ENCODE results near the gene ILDR1. TPM values are rescaled to one million over a fixed set of nuclear protein-coding genes. Genes with fewer than 3 reads are reported as not detected.

The ILDR1 gene
- total and polyA plus RNA-seq, 2 of the 4 experiments (the other 2 are of a cell fraction) = not detected

DNA sequence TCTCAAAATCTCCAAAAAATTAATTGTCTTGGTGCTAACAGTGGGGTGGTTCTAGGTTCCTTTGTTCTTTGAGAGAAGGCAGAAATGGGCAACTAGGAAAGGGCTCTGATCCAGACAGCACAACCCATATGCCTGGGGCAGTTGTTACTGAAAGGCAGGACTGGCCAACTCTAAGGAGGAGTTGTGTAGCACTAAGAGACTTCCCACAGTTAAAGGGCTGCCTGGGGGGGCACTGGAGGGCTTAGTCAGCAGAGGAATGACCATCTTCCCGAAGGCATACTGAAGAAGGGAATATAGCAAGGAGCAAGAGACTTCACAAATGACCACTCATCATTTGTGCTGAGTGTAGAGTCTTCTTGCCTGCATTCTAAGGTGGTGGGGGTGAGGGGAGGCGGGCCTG lies 15.8 kb downstream of the ILDR1 start:
- Histone ChIP-seq H4K91ac (ENCODE audit: insufficient read depth, low read depth, low read length) (no peak overlapping the region), H2BK5ac (ENCODE audit: low read depth, low read length, poor library complexity, severe bottlenecking) (no peak overlapping the region), H2AFZ (replicated peaks; ENCODE audit: low read length, poor library complexity) (no peak overlapping the region), H3K23ac (ENCODE audit: low read depth, low read length) (no peak overlapping the region), H3K9ac (ENCODE audit: low read depth, low read length) (no peak overlapping the region), H3K79me1 (ENCODE audit: low read depth in 1 of 2, low read length in 2 of 2) (no peaks in the 10 kb centered on the region), H3K9me1 (ENCODE audit: insufficient read depth, low read length) (no peaks in the 10 kb centered on the region), H3K4me2 (ENCODE audit: low read depth, low read length) (no peak overlapping the region), H2BK15ac (ENCODE audit: low read depth, low read length) (no peak overlapping the region), H3K4me3 (ENCODE audit: insufficient read depth, low read depth, low read length) (no peak overlapping the region), H3K27me3 (ENCODE audit: control insufficient read depth, insufficient read depth, low read length) (peaks cover 2% of the 10 kb centered on the region), H3K27ac (ENCODE audit: insufficient read depth, low read length) (no peak overlapping the region), H3K36me3 (ENCODE audit: control insufficient read depth, insufficient read depth, low read length) (no peaks in the 10 kb centered on the region), H3K4ac (ENCODE audit: low read depth, low read length) (no peak overlapping the region), H2BK20ac (ENCODE audit: low read depth, low read length) (no peak overlapping the region), H3K56ac (ENCODE audit: extremely low read depth, insufficient read depth, low read length) (no peak overlapping the region), H3K4me1 (ENCODE audit: control insufficient read depth, insufficient read depth, low read length) (no peaks in the 10 kb centered on the region), H4K5ac (ENCODE audit: low read depth, low read length) (no peak overlapping the region), H4K20me1 (ENCODE audit: insufficient read depth, low read length) (no peaks in the 10 kb centered on the region), H3K14ac (replicated peaks; ENCODE audit: low read depth, low read length) (no peak overlapping the region), H2BK120ac (ENCODE audit: low read depth, low read length) (no peak overlapping the region), H2AK5ac (ENCODE audit: low read depth, low read length) (no peak overlapping the region), H3K18ac (ENCODE audit: low read depth, low read length) (no peak overlapping the region), H2AK9ac (replicated peaks; ENCODE audit: low read depth, low read length, poor library complexity) (no peak overlapping the region), H3K9me3 (ENCODE audit: control insufficient read depth, insufficient read depth, low read length) (no peaks in the 10 kb centered on the region), H4K8ac (ENCODE audit: low read depth in 2 of 2, low read length in 2 of 2) (no peak overlapping the region)
- CTCF ChIA-PET = no interaction called here
- intact Hi-C loops (cut with micrococcal nuclease) (no loop called here), in situ Hi-C loops (cut with MboI; ENCODE audit: low sequenced_read_pairs) (no loop called here), dilution Hi-C loops (cut with HindIII; ENCODE audit: low sequenced_read_pairs, unreplicated experiment) (no loop called here)
- TF ChIP-seq, protein P1, sequence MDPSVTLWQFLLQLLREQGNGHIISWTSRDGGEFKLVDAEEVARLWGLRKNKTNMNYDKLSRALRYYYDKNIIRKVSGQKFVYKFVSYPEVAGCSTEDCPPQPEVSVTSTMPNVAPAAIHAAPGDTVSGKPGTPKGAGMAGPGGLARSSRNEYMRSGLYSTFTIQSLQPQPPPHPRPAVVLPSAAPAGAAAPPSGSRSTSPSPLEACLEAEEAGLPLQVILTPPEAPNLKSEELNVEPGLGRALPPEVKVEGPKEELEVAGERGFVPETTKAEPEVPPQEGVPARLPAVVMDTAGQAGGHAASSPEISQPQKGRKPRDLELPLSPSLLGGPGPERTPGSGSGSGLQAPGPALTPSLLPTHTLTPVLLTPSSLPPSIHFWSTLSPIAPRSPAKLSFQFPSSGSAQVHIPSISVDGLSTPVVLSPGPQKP (IDR thresholded peaks at IDR 0.05; ENCODE audit: borderline replicate concordance, low read depth, low read length) = no peak
- TF ChIP-seq FOS (IDR thresholded peaks at IDR 0.05; ENCODE audit: low read depth, low read length) = no peak
- DNase-seq (no peak), ATAC-seq (ENCODE audit: low read depth) (no peak)
- BruUV-seq (replicated peaks) = no TSS peak
- POLR2A ChIA-PET (ENCODE audit: unreplicated experiment) = no interaction called here
- no CpG with 5 or more reads among the region's 2 CpGs for WGBS, 2 experiments (ENCODE audit: extremely low coverage in 2 of 2, insufficient read length in 1 of 2)
